IMR-90 (cell line): ENCODE measurements around the gene MYL2. TPM values are rescaled to one million over a fixed set of nuclear protein-coding genes. Genes with fewer than 3 reads are reported as not detected.

ENCODE experiments used
- ATAC-seq: fragments of 200-7000 bp; cut with Tn5 transposase; 2 replicates; pipeline ENCODE4 v1.9.1; 2020; ENCODE audit warnings: low read depth, mild to moderate bottlenecking, moderate library complexity
- BruUV-seq: library from RNA; stranded (reverse); fragments of 400-500 nt; replicated peaks from 2 replicates; lab custom pipeline; 2021; lab: Mats Ljungman, UMichigan
- CTCF ChIA-PET: fragments of 300-600 bp; formaldehyde crosslinking; extraction: SDS; loops from one replicate; lab custom pipeline; 2021; ENCODE audit warnings: antibody characterized with exemption; lab: Yijun Ruan, JAX
- POLR2A ChIA-PET: fragments of 300-600 bp; sonication (Branson Sonifier 250); formaldehyde crosslinking; loops from one replicate; lab custom pipeline; 2022; ENCODE audit warnings: antibody characterized with exemption; ENCODE audit not compliant: unreplicated experiment; lab: Charles Lee
- DNase-seq: peaks from one replicate; pipeline ENCODE4 v3.0.0; 2013
- H2AFZ ChIP-seq: replicated peaks from 2 replicates; pipeline ENCODE3; 2013; ENCODE audit warnings: low read length, mild to moderate bottlenecking; ENCODE audit not compliant: poor library complexity
- H2AK5ac ChIP-seq: 2 replicates; pipeline ENCODE4 v1.6.1; 2013; ENCODE audit warnings: low read depth, low read length, inconsistent platforms
- H2AK9ac ChIP-seq: replicated peaks from 2 replicates; pipeline ENCODE3; 2013; ENCODE audit warnings: mild to moderate bottlenecking, low read depth, low read length, moderate library complexity; ENCODE audit not compliant: poor library complexity
- H2BK120ac ChIP-seq: 2 replicates; pipeline ENCODE4 v1.6.1; 2013; ENCODE audit warnings: low read depth, low read length, inconsistent platforms
- H2BK15ac ChIP-seq: 3 replicates; pipeline ENCODE4 v1.6.1; 2013; ENCODE audit warnings: low read depth, low read length, inconsistent platforms
- H2BK20ac ChIP-seq: 2 replicates; pipeline ENCODE4 v1.6.1; 2013; ENCODE audit warnings: low read depth, mild to moderate bottlenecking, inconsistent platforms, low read length, moderate library complexity
- H2BK5ac ChIP-seq: 2 replicates; pipeline ENCODE4 v1.6.1; 2013; ENCODE audit warnings: mild to moderate bottlenecking, low read depth, low read length, inconsistent platforms; ENCODE audit not compliant: poor library complexity, severe bottlenecking
- H3K14ac ChIP-seq: replicated peaks from 2 replicates; pipeline ENCODE4 v1.6.1; 2013; ENCODE audit warnings: low read depth, low read length, inconsistent platforms
- H3K18ac ChIP-seq: 2 replicates; pipeline ENCODE4 v1.6.1; 2013; ENCODE audit warnings: low read depth, low read length, control low read depth
- H3K23ac ChIP-seq: 2 replicates; pipeline ENCODE4 v1.6.1; 2013; ENCODE audit warnings: low read depth, low read length, inconsistent platforms
- H3K27ac ChIP-seq: 2 replicates; pipeline ENCODE4 v1.5.1; 2013; ENCODE audit warnings: mild to moderate bottlenecking, control low read depth, low read length; ENCODE audit not compliant: insufficient read depth
- H3K27me3 ChIP-seq: 2 replicates; pipeline ENCODE4 v1.6.1; 2013; ENCODE audit warnings: low read length; ENCODE audit not compliant: control insufficient read depth, insufficient read depth
- H3K36me3 ChIP-seq: 2 replicates; pipeline ENCODE4 v1.6.1; 2013; ENCODE audit warnings: low read length, mixed read lengths; ENCODE audit not compliant: control insufficient read depth, insufficient read depth
- H3K4ac ChIP-seq: 2 replicates; pipeline ENCODE4 v1.6.1; 2013; ENCODE audit warnings: low read depth, low read length, inconsistent platforms
- H3K4me1 ChIP-seq: 2 replicates; pipeline ENCODE4 v1.6.1; 2013; ENCODE audit warnings: low read length, mixed read lengths; ENCODE audit not compliant: control insufficient read depth, insufficient read depth
- H3K4me2 ChIP-seq: 2 replicates; pipeline ENCODE4 v1.6.1; 2013; ENCODE audit warnings: low read depth, mild to moderate bottlenecking, control low read depth, low read length, moderate library complexity
- H3K4me3 ChIP-seq: 2 replicates; pipeline ENCODE4 v1.5.1; 2013; ENCODE audit warnings: low read depth, mild to moderate bottlenecking, control low read depth, low read length, moderate library complexity; ENCODE audit not compliant: insufficient read depth
- H3K56ac ChIP-seq: 2 replicates; pipeline ENCODE4 v1.6.1; 2013; ENCODE audit warnings: low read length, inconsistent platforms; ENCODE audit not compliant: insufficient read depth; ENCODE audit errors: extremely low read depth
- H3K79me1 ChIP-seq, 2 experiments: 2 replicates each; pipeline ENCODE4 v1.6.1; 2013; ENCODE audit warnings: low read length in 2 of 2, inconsistent platforms in 1 of 2, low read depth in 1 of 2
- H3K9ac ChIP-seq: 2 replicates; pipeline ENCODE4 v1.6.1; 2013; ENCODE audit warnings: low read depth, low read length, control low read depth
- H3K9me1 ChIP-seq: 2 replicates; pipeline ENCODE4 v1.6.1; 2013; ENCODE audit warnings: low read length, inconsistent platforms; ENCODE audit not compliant: insufficient read depth
- H3K9me3 ChIP-seq: 2 replicates; pipeline ENCODE4 v1.6.1; 2013; ENCODE audit warnings: low read length; ENCODE audit not compliant: control insufficient read depth, insufficient read depth
- H4K20me1 ChIP-seq: 2 replicates; pipeline ENCODE4 v1.6.1; 2013; ENCODE audit warnings: low read length, inconsistent platforms; ENCODE audit not compliant: insufficient read depth
- H4K5ac ChIP-seq: 2 replicates; pipeline ENCODE4 v1.6.1; 2013; ENCODE audit warnings: mild to moderate bottlenecking, low read depth, low read length, control low read depth
- H4K8ac ChIP-seq, 2 experiments: 2 replicates each; pipeline ENCODE4 v1.6.1; 2013; ENCODE audit warnings: low read depth in 2 of 2, low read length in 2 of 2, control low read depth in 1 of 2, inconsistent platforms in 1 of 2
- H4K91ac ChIP-seq: 2 replicates; pipeline ENCODE4 v1.6.1; 2013; ENCODE audit warnings: low read depth, low read length, inconsistent platforms; ENCODE audit not compliant: insufficient read depth
- BHLHE40 ChIP-seq: fragments of 150-350 bp; IDR thresholded peaks from 2 replicates; pipeline ENCODE4 v1.6.1; 2016; ENCODE audit warnings: mild to moderate bottlenecking, low read depth, low read length
- CEBPB ChIP-seq: IDR thresholded peaks from 2 replicates; pipeline ENCODE4 v1.6.1; 2012; ENCODE audit warnings: low read depth, low read length, improper control_type of control experiment
- CHD1 ChIP-seq: IDR thresholded peaks from 2 replicates; pipeline ENCODE4 v1.6.1; 2012; ENCODE audit warnings: low read depth, low read length, improper control_type of control experiment
- FOS ChIP-seq: fragments of 150-350 bp; IDR thresholded peaks from 2 replicates; pipeline ENCODE4 v1.6.1; 2016; ENCODE audit warnings: low read depth, low read length
- MAFK ChIP-seq: IDR thresholded peaks from 2 replicates; pipeline ENCODE4 v1.6.1; 2012; ENCODE audit warnings: low read depth, low read length, improper control_type of control experiment
- MAZ ChIP-seq: IDR thresholded peaks from 2 replicates; pipeline ENCODE4 v1.6.1; 2012; ENCODE audit warnings: low read depth, mild to moderate bottlenecking, low read length, improper control_type of control experiment, moderate library complexity, borderline replicate concordance
- MXI1 ChIP-seq: IDR thresholded peaks from 2 replicates; pipeline ENCODE4 v1.6.1; 2012; ENCODE audit warnings: low read depth, mild to moderate bottlenecking, low read length, moderate library complexity, borderline replicate concordance
- NFE2L2 ChIP-seq: fragments of 150-350 bp; IDR thresholded peaks from 2 replicates; pipeline ENCODE4 v1.6.1; 2016; ENCODE audit warnings: low read depth, mild to moderate bottlenecking, low read length
- POLR2A ChIP-seq: IDR thresholded peaks from 2 replicates; pipeline ENCODE4 v1.6.1; 2012; ENCODE audit warnings: mild to moderate bottlenecking, low read depth, low read length
- RAD21 ChIP-seq: IDR thresholded peaks from 2 replicates; pipeline ENCODE4 v1.6.1; 2012; ENCODE audit warnings: low read length, improper control_type of control experiment
- RCOR1 ChIP-seq: IDR thresholded peaks from 2 replicates; pipeline ENCODE4 v1.6.1; 2012; ENCODE audit warnings: mild to moderate bottlenecking, low read length, improper control_type of control experiment; ENCODE audit not compliant: insufficient replicate concordance
- RFX5 ChIP-seq: IDR thresholded peaks from 2 replicates; pipeline ENCODE4 v1.8.0; 2012; ENCODE audit warnings: low read depth, mild to moderate bottlenecking, low read length, moderate library complexity
- SMC3 ChIP-seq: fragments of 150-350 bp; IDR thresholded peaks from 2 replicates; pipeline ENCODE4 v1.6.1; 2016; ENCODE audit warnings: low read depth, mild to moderate bottlenecking, antibody characterized with exemption, low read length, moderate library complexity
- WGBS, 2 experiments: methylation state at CpG; one replicate each; pipeline versions ENCODE4 v1.1.5 to v1.1.7; 2013; ENCODE audit warnings: missing lambda C conversion rate in 2 of 2; ENCODE audit not compliant: insufficient read length in 1 of 2; ENCODE audit errors: extremely low coverage in 2 of 2; 5-methylcytosine and 5-hydroxymethylcytosine counted together
- dilution Hi-C: fragments of 300-500 bp; cut with HindIII; formaldehyde crosslinking; loops from one replicate; pipeline ENCODE4 v1.14.3; 2018; ENCODE audit warnings: low sequenced_read_pairs; ENCODE audit not compliant: unreplicated experiment
- in situ Hi-C: fragments of 300-500 bp; cut with MboI; formaldehyde crosslinking; loops from 3 replicates; pipeline ENCODE4 v1.14.3; 2019; ENCODE audit warnings: low sequenced_read_pairs, inconsistent platforms, mixed read lengths
- intact Hi-C: fragments of 100-400 bp; cut with micrococcal nuclease; formaldehyde crosslinking; loops from 2 replicates; pipeline ENCODE4 v1.10.0; 2022
- polyA plus RNA-seq, 3 experiments: library from polyadenylated mRNA; depleted of rRNA; stranded (reverse); fragments of >200 nt; gene quantifications; 2 replicates each; pipeline ENCODE4 v1.2.3, GENCODE V29; 2012; ENCODE audit warnings: low replicate concordance in 1 of 3
- total RNA-seq: library from RNA; depleted of rRNA; stranded (reverse); fragments of >200 nt; gene quantifications from 2 replicates; pipeline ENCODE4 v1.2.3, GENCODE V29; 2012
- TF ChIP-seq, protein P1 (sequence below): fragments of 150-350 bp; IDR thresholded peaks from 2 replicates; pipeline ENCODE4 v1.6.1; 2016; ENCODE audit warnings: low read depth, mild to moderate bottlenecking, low read length, moderate library complexity, borderline replicate concordance
- TF ChIP-seq, protein P2 (sequence below): conservative IDR thresholded peaks from 2 replicates; pipeline ENCODE4 v1.5.1; 2012; ENCODE audit warnings: mild to moderate bottlenecking, low read depth, low read length, improper control_type of control experiment
- TF ChIP-seq, protein P3 (sequence below): fragments of 150-350 bp; IDR thresholded peaks from 2 replicates; pipeline ENCODE4 v1.6.1; 2017; ENCODE audit warnings: mild to moderate bottlenecking, antibody characterized with exemption, low read length, low read depth

Gene MYL2
- total and polyA plus RNA-seq, 2 of the 4 experiments (the other 2 are of a cell fraction): not detected

- Histone ChIP-seq H2AK5ac (no peak overlapping the region), H4K91ac (no peak overlapping the region), H3K79me1 (no peaks in the 10 kb centered on the region), H2BK15ac (no peak overlapping the region), H2AFZ (no peak overlapping the region), H4K20me1 (no peaks in the 10 kb centered on the region), H3K23ac (no peak overlapping the region), H3K27me3 (no peaks in the 10 kb centered on the region), H3K9me1 (no peaks in the 10 kb centered on the region), H3K9me3 (no peaks in the 10 kb centered on the region), H2BK20ac (no peak overlapping the region), H4K8ac (no peak overlapping the region), H3K56ac (no peak overlapping the region), H3K4ac (no peak overlapping the region), H2BK120ac (no peak overlapping the region), H4K5ac (no peak overlapping the region), H3K14ac (no peak overlapping the region), H3K9ac (no peak overlapping the region), H2AK9ac (no peak overlapping the region), H3K18ac (no peak overlapping the region), H3K36me3 (no peaks in the 10 kb centered on the region), H3K4me1 (no peaks in the 10 kb centered on the region), H3K4me3 (no peak overlapping the region), H3K27ac (no peak overlapping the region), H2BK5ac (no peak overlapping the region), H3K4me2 (no peak overlapping the region)
- POLR2A ChIA-PET: no interaction called here
- ATAC-seq (no peak), DNase-seq (no peak)
- dilution Hi-C loops: no loop called here
- TF ChIP-seq, protein P1, sequence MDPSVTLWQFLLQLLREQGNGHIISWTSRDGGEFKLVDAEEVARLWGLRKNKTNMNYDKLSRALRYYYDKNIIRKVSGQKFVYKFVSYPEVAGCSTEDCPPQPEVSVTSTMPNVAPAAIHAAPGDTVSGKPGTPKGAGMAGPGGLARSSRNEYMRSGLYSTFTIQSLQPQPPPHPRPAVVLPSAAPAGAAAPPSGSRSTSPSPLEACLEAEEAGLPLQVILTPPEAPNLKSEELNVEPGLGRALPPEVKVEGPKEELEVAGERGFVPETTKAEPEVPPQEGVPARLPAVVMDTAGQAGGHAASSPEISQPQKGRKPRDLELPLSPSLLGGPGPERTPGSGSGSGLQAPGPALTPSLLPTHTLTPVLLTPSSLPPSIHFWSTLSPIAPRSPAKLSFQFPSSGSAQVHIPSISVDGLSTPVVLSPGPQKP: no peak
- TF ChIP-seq POLR2A: no peak
- TF ChIP-seq RFX5: no peak
- TF ChIP-seq CEBPB: no peak
- TF ChIP-seq MAZ: no peak
- no peak for TF ChIP-seq BHLHE40
- no peak for TF ChIP-seq MAFK
- no peak for TF ChIP-seq SMC3
- no peak for TF ChIP-seq MXI1
- no peak for TF ChIP-seq FOS
- no peak for TF ChIP-seq RAD21
- TF ChIP-seq, protein P2, sequence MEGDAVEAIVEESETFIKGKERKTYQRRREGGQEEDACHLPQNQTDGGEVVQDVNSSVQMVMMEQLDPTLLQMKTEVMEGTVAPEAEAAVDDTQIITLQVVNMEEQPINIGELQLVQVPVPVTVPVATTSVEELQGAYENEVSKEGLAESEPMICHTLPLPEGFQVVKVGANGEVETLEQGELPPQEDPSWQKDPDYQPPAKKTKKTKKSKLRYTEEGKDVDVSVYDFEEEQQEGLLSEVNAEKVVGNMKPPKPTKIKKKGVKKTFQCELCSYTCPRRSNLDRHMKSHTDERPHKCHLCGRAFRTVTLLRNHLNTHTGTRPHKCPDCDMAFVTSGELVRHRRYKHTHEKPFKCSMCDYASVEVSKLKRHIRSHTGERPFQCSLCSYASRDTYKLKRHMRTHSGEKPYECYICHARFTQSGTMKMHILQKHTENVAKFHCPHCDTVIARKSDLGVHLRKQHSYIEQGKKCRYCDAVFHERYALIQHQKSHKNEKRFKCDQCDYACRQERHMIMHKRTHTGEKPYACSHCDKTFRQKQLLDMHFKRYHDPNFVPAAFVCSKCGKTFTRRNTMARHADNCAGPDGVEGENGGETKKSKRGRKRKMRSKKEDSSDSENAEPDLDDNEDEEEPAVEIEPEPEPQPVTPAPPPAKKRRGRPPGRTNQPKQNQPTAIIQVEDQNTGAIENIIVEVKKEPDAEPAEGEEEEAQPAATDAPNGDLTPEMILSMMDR: no peak
- no peak for TF ChIP-seq CHD1
- no peak for TF ChIP-seq RCOR1
- TF ChIP-seq, protein P3, sequence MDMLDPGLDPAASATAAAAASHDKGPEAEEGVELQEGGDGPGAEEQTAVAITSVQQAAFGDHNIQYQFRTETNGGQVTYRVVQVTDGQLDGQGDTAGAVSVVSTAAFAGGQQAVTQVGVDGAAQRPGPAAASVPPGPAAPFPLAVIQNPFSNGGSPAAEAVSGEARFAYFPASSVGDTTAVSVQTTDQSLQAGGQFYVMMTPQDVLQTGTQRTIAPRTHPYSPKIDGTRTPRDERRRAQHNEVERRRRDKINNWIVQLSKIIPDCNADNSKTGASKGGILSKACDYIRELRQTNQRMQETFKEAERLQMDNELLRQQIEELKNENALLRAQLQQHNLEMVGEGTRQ: no peak
- no peak for TF ChIP-seq NFE2L2
- in situ Hi-C loops: no loop called here
- intact Hi-C loops: no loop called here
- CTCF ChIA-PET: interaction anchor here (0.5 to 1.9 kb wide), 2 partner anchors 18 to 107 kb away, joined by 4 to 5 read pairs; no protein-coding TSS in a partner anchor
- BruUV-seq: no TSS peak
- WGBS, 2 experiments: no CpG with 5 or more reads among the region's 5 CpGs
These were observed 50.6 kb downstream of the MYL2 start for GRCh38 chr12:110869803-110870202.
